Muscle of back (tissue), 13 donors: Measurements from ENCODE around the gene CENPX. TPM values are rescaled to one million over a fixed set of nuclear protein-coding genes. Genes with fewer than 3 reads are reported as not detected.

Experiments
- DNase-seq, 3 donors: peaks; one replicate each; pipeline versions ENCODE4 v3.0.0 to v3.0.0-alpha.2; 2013
- long read RNA-seq, 9 donors: transcript quantifications; one replicate each; lab custom pipeline, GENCODE V29; 2026
- polyA plus RNA-seq, 10 donors: library from polyadenylated mRNA; unstranded; fragments of 120-200 nt; gene quantifications; one replicate each; pipeline ENCODE4 v1.2.1, GENCODE V29; 2013; ENCODE audit not compliant: insufficient read length in 10 of 10

CENPX gene
- 10 to 100 TPM; 26.6 to 42.8 (median 31.0) TPM for polyA plus RNA-seq
- long read RNA-seq, donor 1, transcript CENPX-201 (4 exons, 751 nt): major isoform, 25 of 34 reads
- long read RNA-seq, donor 1, partial matches to known transcripts: 0 of 34 reads
- long read RNA-seq, donor 1, other reads (novel, unspliced or antisense): 0 of 34 reads
- long read RNA-seq, donor 2, transcript CENPX-202 (5 exons, 805 nt): minor isoform, 9 of 28 reads
- long read RNA-seq, donor 2, transcript CENPX-201 (4 exons, 751 nt): major isoform, 16 of 28 reads
- long read RNA-seq, donor 2, partial matches to known transcripts: 0 of 28 reads
- long read RNA-seq, donor 2, other reads (novel, unspliced or antisense): 0 of 28 reads
- long read RNA-seq, donor 3: 0 reads
- long read RNA-seq, donor 4, transcript CENPX-202 (5 exons, 805 nt): minor isoform, 10 of 33 reads
- long read RNA-seq, donor 4, transcript CENPX-201 (4 exons, 751 nt): major isoform, 18 of 33 reads
- long read RNA-seq, donor 4, partial matches to known transcripts: 0 of 33 reads
- long read RNA-seq, donor 4, other reads (novel, unspliced or antisense): 0 of 33 reads
- long read RNA-seq, donor 5, transcript CENPX-201 (4 exons, 751 nt): major isoform, 22 of 52 reads
- long read RNA-seq, donor 5, transcript CENPX-202 (5 exons, 805 nt): minor isoform, 19 of 52 reads
- long read RNA-seq, donor 5, partial matches to known transcripts: 0 of 52 reads
- long read RNA-seq, donor 5, other reads (novel, unspliced or antisense): 8 of 52 reads
- long read RNA-seq, donor 6, transcript CENPX-201 (4 exons, 751 nt): major isoform, 17 of 36 reads
- long read RNA-seq, donor 6, transcript CENPX-202 (5 exons, 805 nt): minor isoform, 12 of 36 reads
- long read RNA-seq, donor 6, partial matches to known transcripts: 0 of 36 reads
- long read RNA-seq, donor 6, other reads (novel, unspliced or antisense): 0 of 36 reads
- long read RNA-seq, donor 7, transcript CENPX-202 (5 exons, 805 nt): major isoform, 16 of 35 reads
- long read RNA-seq, donor 7, transcript CENPX-201 (4 exons, 751 nt): major isoform, 16 of 35 reads
- long read RNA-seq, donor 7, partial matches to known transcripts: 0 of 35 reads
- long read RNA-seq, donor 7, other reads (novel, unspliced or antisense): 0 of 35 reads
- long read RNA-seq, donor 8, transcript CENPX-202 (5 exons, 805 nt): major isoform, 9 of 19 reads
- long read RNA-seq, donor 8, transcript CENPX-201 (4 exons, 751 nt): minor isoform, 7 of 19 reads
- long read RNA-seq, donor 8, partial matches to known transcripts: 0 of 19 reads
- long read RNA-seq, donor 8, other reads (novel, unspliced or antisense): 0 of 19 reads
- long read RNA-seq, donor 9, transcript CENPX-202 (5 exons, 805 nt): major isoform, 5 of 9 reads
- long read RNA-seq, donor 9, partial matches to known transcripts: 0 of 9 reads
- long read RNA-seq, donor 9, other reads (novel, unspliced or antisense): 0 of 9 reads

DNA sequence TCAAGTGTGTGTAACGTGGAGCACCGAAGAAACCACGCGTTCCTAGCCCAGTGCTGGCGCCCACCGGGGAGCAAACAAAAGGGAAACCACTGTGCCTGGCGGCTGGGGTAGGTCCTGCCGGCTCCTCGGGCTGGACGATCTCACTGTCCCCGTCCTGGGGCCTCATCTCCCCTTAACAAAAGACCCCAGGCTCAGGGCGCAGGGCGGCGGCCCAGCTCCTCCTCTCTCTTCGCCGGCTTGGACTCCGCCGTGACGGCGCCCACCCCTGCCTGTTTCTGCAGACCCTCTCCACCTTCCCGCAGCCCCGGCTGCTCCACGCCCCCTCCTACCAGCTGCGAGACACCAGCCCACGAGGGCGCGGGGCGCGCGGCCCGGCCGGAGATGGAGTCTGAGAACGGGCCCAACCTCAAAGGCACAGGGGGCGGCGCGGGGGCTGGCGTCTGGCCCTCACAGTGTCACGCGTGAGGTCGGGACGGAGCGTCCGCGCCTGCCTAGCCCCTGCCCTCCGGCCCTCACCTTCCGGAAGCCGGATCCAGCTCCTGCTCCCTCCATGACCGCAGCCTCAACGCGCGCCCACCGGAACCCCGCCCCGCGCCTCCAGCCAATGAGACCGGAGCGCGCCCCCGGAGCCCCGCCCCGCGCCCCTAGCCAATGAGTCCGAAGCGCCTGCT, at the start of gene CENPX:
Gene CENPX (minus strand): TSS at position 569 of the 671 bp plus-strand sequence. CDS start 17 bp downstream, at position 552.
- DNase-seq: no peak

GRCh38 chr17:82070611-82071010, 47.9 kb upstream of the CENPX start:
- no peak for DNase-seq

DNA sequence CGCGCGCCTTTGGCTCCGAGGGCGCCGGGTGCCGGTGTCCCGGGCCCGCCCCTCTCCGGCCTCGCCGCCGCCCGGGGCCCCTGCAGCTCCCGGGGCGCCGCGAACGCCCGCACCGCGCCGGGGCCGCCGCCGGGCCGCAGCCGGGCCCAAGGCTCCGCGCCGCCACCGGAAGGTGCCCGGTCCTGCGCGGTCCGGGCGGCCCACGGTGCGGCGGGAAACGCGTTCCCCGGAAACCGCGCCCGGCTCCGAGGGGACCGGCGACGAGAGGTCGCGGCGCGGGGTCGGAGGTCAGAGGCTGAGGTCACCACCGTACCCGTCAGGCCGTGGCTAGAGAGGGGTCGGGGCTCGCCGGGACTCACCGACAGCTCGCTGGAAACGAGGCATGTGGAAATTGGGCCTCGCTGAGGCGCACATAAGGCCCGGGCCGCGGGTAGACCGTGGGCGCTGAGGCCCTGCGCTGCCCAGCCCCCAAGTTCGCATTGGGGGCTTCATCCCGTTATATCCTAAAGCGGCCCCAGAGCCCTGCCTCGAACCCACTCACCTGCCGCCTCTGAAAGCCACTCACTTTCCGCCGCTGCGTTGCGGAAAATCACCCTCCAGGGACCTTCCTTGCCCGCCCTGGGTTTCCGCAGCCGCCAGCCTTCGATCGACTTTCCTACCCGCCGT, 43.1 kb upstream of the CENPX start, which contains the start of gene DUS1L:
Gene DUS1L (minus strand): TSS at position 167 of the 666 bp plus-strand sequence. CDS start 745 bp downstream, outside the sequence.
- DNase-seq: peak; percentile 51 to 82 (median 74)

GRCh38 chr17:82065193-82065637, 42.5 kb upstream of the CENPX start:
- DNase-seq: no peak

DNA sequence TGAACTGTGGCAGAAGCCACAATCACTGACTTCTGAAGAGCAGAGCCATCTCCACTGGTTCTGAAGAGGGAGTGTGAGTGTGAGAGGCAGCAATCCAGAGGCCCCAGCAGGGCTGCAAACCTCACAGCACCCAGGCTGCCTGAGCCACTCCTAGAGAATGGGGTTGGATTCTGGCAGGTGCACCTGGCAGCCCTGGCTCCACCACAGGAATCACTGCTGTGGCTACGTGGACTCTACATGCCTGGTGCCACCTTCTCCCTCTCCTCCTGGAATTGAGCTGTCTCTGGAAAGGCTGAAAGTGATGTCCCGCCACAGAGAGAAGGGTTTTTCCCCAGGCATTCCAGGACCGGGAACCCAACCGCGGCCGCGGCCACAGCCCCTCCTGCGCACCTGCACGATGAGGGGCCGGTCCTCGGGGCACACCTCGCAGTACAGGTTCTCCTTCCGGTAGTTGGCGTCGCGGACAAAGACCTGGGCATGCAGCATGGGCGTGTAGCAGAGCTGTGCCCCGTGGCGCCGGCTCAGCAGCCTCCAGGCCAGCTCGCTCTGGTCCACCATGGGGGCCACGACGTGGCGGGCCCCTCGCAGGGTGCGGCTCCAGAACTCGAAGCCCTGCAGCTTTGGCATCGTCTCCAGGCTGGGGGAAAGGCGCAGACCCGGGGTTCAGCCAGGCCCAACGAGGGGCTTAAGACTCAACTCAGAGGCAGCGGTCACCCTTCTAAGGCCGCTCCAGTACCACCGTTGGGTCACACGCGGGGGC, 41.9 kb upstream of the CENPX start:
- DNase-seq: no peak

DNA sequence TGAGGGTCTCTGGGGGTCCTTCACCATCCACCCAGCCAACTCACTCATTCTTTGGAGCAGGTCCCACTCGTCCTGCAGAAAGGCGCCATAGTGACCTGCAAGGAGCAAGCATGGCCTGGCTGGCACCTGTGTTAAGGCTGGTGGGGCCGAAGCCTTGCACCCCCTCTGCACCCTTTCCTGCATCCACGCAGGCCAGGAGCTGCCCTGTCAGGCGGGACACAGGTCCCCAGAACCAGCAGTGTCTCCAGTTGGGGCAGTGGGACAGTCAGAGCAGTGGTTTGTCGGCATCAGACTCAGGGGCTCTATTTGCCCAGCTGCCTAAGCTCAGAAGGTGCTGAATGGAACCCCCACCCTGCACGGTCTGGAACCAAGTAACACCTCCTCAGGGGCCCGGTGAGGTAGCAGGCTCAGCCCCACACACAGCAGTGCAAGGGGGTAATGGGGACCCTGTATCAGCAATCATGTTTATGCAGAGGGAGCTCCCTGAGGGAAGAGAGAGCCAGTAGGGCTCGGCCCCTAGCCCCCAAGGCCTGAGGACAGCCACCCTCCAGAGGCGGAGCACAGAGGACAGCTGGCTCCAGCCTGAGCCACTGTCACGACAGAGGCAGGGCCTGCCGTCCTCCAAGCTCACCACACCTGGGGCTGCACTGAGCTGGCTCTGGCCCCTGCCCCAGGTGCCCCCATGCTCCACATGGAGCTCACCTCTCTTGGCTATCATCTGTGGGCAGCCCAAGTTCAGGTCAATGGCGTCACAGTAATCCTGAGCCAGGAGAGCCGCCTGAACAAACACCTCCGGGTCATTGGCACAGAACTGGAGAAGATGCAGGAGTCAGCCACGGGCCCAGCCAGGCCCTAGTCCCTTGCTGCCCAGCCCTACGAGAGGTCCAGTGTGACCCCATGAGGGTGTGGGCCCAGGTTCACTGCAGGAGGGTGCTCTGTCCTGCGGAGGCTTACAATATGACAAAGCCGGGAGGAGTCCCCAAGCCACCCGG, 41.0 kb upstream of the CENPX start:
- no peak for DNase-seq

DNA sequence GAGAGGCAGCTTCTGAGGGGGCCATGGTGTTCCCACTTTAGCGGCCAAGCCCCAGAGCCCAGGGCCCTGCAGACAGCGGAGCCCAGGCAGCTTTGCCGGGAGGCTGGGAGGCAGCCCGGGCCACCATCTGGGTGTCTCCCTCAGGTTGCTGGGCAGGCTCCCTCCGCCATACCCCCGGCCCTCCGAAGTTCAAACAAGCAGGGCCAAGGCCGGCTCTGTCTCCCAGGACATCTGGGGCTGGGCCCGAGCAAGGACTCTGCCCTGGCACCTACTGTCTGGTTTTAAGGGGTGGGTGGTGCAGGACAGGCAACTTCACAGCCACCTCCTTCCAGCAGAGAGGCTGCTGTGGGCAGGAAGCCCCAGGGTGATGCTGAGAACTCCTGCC, 40.3 kb upstream of the CENPX start:
- DNase-seq: no peak

DNA sequence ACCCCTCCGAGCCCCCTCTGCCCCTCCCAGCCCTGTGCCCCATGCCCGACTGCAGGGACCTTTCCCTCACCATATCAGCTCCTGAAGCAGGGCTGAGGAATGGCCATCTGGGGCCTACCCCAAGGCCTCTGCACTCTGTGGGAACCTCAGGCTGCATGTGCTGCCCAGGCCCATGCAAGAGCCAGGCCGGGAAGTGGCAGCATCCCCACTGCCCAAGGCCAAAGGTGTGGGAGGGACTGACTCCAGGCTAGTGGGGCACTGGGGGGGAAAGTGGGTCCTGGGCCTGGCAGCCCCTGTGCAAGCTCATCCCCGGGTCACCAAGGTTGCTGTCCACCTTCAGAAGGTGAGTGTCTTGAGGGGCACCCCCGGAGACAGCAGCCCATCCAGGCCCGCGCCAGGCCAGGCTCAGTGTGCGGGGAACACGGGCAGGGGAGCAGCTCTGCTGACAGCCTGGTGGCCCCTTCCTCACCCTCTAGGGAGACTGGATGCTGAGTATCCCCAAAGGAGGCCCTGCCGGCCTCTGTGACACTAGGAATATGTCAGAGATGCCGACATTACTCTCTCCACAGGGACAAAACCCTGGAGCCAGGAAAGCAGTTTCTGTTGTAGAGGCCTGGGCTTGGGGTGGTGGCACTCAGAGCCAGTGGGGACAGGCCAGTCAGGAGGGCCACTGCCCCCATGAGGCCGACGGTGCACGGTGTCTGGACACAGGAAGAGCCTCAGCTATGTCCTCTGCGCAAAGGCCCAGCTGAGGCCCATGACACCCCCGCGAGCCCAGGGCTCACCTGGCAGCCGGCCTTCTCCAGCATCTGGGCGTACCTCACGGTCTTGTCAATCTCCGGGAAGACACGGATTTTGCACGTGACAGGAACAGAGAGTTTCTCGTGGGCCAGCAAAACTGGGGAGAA, 39.7 kb upstream of the CENPX start:
- DNase-seq: no peak

- peak in 1 of 3 donors; percentile 2 for DNase-seq
Measured at GRCh38 chr17:82061047-82061925, 38.6 kb upstream of the CENPX start.

- DNase-seq: peak in 1 of 3 donors; percentile 2
Measured at GRCh38 chr17:82060614-82061013, 37.9 kb upstream of the CENPX start.

- DNase-seq: no peak
Measured at GRCh38 chr17:82060001-82060380, 37.3 kb upstream of the CENPX start.

GRCh38 chr17:82059272-82060000, 36.8 kb upstream of the CENPX start:
- DNase-seq: peak in 1 of 3 donors; percentile 9

DNA sequence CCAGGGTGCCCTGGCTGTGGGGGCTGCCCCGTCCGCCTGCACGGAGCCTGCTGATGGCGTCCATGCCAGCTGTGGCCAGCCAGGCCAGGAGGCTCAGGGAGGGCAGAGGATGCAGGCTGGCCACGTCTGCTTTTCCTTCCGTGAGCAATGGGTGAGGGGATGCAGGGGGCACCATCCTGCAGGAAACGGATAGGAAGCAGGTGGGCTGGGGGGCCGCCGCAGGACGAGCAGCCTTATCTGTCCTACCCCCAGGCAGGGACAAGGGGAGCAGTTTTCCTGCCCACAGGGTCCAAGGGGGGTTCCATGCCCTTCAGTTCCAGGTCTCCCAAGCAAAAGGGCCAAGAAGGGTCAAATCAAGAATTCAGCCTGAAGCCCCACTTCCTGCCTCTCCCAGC, 36.2 kb upstream of the CENPX start:
- DNase-seq: peak in 1 of 3 donors; percentile 3

DNA sequence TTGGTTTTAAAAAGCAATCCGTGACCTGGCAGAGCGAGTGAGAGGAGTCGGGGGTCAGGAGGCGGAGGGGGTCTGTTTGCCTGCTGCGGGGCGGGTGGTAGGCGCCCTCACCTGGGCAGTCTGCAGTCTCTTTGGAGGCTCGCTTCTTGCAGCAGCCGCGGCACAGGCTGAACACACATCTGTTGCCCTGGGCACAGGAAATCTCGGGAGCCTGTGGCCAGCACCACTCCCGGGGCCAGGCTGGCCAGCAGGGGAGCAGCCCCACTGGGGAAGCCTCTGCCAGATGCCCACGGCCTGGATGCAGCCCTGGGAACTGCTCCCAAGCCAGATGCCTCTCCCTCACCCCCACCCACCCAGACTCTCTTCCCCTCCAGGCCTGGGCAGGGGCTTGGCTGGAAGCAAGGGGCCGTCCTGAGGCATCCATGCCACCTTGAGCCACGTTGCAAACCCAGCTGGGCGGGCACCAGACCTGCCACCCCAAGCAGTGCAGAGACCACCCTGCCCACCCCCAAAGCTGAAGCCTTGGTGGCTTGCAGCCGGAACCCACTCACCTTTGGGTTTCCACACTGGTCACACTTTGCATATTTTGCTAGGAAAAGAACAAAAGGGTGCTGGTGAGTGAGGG, 35.7 kb upstream of the CENPX start:
- DNase-seq: peak in 1 of 3 donors; percentile 2
